Activated gamma-delta T cell (primary cell): Measurements from ENCODE around the gene MEST.
"Not testable (repeated sequence)": the region's sequence is repeated elsewhere in the genome, so short reads cannot be mapped to it uniquely, and the experiment has no call there.

Source experiments
- DNase-seq: peaks from one replicate; lab custom pipeline; 2025; lab: John Stamatoyannopoulos, UW

MEST gene

DNA sequence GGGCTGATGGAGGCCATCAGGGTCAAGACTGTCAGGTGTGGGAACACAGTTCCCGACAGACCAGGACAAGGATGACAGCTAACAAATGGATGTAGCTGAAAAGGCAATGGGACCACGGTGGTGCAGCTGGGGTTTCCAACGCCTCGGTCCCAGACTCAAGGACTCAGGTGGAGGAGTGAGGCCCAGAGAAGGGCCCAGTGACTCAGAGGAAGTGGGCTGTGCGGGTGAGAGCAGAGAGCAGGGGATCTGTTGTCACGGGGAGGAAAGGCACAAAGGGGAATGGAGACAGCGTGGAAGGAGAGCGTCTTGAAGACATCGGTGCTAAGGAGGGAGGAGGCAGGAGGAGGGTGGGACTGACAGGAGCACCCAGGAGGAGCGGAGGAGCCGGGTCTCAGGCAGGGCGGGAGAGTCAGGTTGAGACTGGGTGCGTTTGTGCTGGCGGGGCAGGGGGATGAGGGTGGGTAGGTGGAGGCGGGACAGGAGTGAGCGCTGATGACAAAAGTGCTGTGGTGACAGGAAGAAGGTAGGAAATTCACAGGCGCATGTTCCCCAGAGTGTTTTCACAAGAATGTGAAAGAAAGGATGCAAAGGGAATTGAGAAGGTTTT, 31.7 kb downstream of the MEST start:
- DNase-seq: not testable (repeated sequence)

- no peak for DNase-seq
Measured at GRCh38 chr7:130524628-130525027, 32.7 kb downstream of the MEST start.

- DNase-seq: not testable (repeated sequence)
Measured at GRCh38 chr7:130527752-130528355, 36.0 kb downstream of the MEST start.

DNA sequence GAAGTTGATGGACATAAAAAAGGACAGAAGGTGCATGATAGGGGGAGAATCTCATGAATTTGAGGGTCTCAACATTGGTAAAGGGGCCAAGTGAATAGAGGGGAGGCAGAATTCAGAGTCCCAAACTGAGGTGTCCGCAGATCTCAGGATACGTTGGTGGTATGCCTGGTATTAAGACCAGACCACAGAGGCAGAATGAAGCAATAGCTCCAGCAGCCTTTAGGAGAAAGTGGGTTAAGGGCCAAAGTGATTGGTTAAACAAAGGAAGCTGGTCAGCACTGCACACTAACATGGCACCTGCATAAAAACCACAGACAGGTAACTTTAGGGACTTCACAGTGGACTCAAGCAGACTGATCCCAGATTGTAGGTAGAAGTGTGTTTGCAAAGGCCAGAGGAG, 37.5 kb downstream of the MEST start:
- no peak for DNase-seq

- not testable (repeated sequence) for DNase-seq
Measured at GRCh38 chr7:130537894-130538293, 46.0 kb downstream of the MEST start.

DNA sequence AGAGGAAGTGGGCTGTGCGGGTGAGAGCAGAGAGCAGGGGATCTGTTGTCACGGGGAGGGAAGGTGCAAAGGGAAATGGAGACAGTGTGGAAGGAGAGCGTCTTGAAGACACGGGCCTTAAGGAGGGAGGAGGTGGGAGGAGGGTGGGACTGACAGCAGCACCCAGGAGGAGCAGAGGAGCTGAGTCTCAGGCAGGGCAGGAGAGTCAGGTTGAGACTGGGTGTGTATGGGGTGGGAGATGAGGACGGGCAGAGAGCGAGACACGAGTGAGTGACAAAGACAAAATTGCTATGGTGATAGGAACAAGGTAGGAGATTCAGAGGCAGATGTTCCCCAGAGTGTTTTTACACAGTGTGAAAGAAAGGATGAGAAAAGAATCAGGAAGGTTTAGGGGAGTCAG, 49.4 kb downstream of the MEST start:
- not testable (repeated sequence) for DNase-seq

DNA sequence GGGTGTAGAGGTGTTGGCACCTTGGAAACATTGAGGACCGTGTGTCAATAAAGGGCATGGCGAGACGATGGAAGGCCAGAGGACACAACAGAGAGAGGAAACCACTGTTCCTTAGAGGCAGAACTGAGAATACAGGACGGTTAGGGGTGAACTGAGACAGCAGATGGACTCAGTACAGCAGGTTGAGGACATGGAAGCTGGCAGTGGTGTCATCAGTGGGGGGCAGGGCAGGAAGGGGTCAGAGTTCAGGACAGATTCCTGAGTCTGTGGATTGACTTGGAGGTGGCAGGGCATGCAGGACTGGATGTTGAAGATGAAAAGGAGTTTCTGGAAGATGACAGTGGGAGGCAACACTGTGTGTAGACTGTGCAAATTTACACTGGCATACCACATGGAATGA, 50.4 kb downstream of the MEST start:
- not testable (repeated sequence) for DNase-seq

GRCh38 chr7:130543487-130544010, 51.7 kb downstream of the MEST start:
- no peak for DNase-seq

GRCh38 chr7:130544356-130544755, 52.5 kb downstream of the MEST start:
- no peak for DNase-seq

- no peak for DNase-seq
Measured at GRCh38 chr7:130553398-130554029, 61.6 kb downstream of the MEST start.

- no peak for DNase-seq
Measured at GRCh38 chr7:130554481-130554880, 62.6 kb downstream of the MEST start.
